ENCODE measurements around the gene PITX3. TPM values are rescaled to one million over a fixed set of nuclear protein-coding genes. Genes with fewer than 3 reads are reported as not detected.
"Not testable (repeated sequence)": the region's sequence is repeated elsewhere in the genome, so short reads cannot be mapped to it uniquely, and the experiment has no call there.

The PITX3 gene
- polyA plus RNA-seq, 4 donors: 0.04 TPM; not detected in 3

DNA sequence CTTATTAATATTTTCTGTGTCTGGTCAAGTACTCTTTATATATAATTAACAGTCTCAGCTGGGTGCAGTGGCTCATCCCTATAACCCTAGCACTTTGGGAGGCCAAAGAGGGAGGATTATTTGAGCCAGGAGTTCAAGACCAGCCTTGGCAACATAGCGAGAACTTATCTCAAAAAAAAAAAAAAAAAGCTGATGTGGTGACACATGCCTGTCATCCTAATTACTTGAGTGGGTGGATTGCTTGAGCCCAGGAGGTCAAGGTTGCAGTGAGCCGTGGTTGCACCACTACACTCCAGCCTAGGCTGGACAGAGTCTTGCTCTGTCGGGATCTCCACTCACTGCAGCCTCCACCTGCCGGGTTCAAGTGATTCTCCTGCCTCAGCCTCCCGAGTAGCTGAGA, 21.9 kb downstream of the PITX3 start:
- H3K27ac ChIP-seq (ENCODE audit: low read depth in 1 of 3, low read length in 2 of 3): no peak overlapping the region
- FAIRE-seq: no peak
- no peaks in the 10 kb centered on the region for H3K27me3 ChIP-seq (ENCODE audit: control insufficient read depth in 3 of 3, insufficient read depth in 3 of 3, low read length in 3 of 3)
- DNase-seq: no peak
- no peaks in the 10 kb centered on the region for H3K9me3 ChIP-seq (ENCODE audit: control insufficient read depth in 2 of 2, insufficient read depth in 1 of 2, low read depth in 1 of 2, low read length in 1 of 2)
- no peaks in the 10 kb centered on the region for H3K36me3 ChIP-seq (ENCODE audit: control insufficient read depth in 3 of 3, insufficient read depth in 2 of 3, low read depth in 1 of 3, low read length in 3 of 3)
- H3K4me3 ChIP-seq (ENCODE audit: low read depth in 1 of 3, low read length in 3 of 3): no peak overlapping the region
- H3K4me1 ChIP-seq (ENCODE audit: control insufficient read depth in 3 of 3, insufficient read depth in 2 of 3, low read depth in 1 of 3, low read length in 2 of 3): no peaks in the 10 kb centered on the region
- WGBS, 3 donors: 62 to 79% (median 68%) methylated on average over 5 of the region's 5 CpGs

DNA sequence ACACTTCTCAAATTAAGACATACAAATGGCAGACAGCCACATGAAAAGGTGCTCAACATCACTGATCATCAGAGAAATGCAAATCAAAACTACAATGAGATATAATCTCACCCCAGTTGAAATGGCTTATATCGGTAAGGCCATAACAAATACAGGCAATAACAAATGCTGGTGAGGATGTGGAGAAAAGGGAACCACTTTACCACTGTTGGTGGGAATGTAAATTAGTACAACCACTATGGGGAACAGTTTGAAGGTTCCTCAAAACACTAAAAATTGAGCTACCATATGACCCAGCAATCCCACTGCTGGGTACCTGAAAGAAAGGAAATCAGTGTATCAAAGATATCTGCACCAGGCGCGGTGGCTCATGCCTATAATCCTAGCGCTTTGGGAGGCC, 27.7 kb downstream of the PITX3 start:
- not testable (repeated sequence) for FAIRE-seq

DNA sequence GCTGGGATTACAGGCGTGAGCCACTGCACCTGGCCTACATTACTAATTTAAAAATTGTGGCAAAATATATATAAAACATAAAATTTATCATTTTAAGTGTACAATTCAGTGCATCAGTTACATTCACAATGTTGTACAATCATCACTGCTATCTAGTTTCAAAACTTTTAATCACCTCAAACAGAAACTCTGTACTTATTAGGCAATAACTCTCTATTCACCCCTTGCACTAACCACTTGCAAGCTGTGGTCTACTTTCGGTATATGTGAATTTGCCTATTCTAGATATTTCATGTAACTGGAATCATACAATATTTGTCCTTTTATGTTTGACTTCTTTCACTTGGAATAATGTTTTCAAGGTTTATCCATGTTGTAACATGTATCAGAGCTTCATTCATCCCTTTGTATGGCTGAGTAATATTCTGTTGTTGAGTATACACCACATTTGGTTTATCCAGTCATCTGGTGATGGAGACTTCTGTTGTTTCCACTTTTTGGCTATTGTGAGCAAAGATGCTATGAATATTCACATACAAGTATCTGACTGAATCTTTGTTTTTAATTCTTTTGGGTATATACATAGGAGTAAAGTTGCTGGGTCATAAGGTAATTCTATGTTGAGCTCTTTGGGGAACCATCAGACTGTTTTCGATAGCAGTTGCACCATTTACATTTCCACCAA, 29.6 kb downstream of the PITX3 start:
- 82 to 90% (median 83%) methylated on average over 3 of the region's 3 CpGs for WGBS, 3 donors
- no peaks in the 10 kb centered on the region for H3K27me3 ChIP-seq (ENCODE audit: control insufficient read depth in 3 of 3, insufficient read depth in 3 of 3, low read length in 3 of 3)
- H3K27ac ChIP-seq (ENCODE audit: low read depth in 1 of 3, low read length in 2 of 3): no peak overlapping the region
- no peak overlapping the region for H3K4me3 ChIP-seq (ENCODE audit: low read depth in 1 of 3, low read length in 3 of 3)
- no peaks in the 10 kb centered on the region for H3K9me3 ChIP-seq (ENCODE audit: control insufficient read depth in 2 of 2, insufficient read depth in 1 of 2, low read depth in 1 of 2, low read length in 1 of 2)
- H3K4me1 ChIP-seq (ENCODE audit: control insufficient read depth in 3 of 3, insufficient read depth in 2 of 3, low read depth in 1 of 3, low read length in 2 of 3): no peaks in the 10 kb centered on the region
- H3K36me3 ChIP-seq (ENCODE audit: control insufficient read depth in 3 of 3, insufficient read depth in 2 of 3, low read depth in 1 of 3, low read length in 3 of 3): no peaks in the 10 kb centered on the region
- DNase-seq: no peak
- no peak for FAIRE-seq

More for the DNA sequence above, 27.7 kb downstream of the PITX3 start:
- H3K27ac ChIP-seq (ENCODE audit: low read depth in 1 of 3, low read length in 2 of 3); H3K4me1 ChIP-seq (ENCODE audit: control insufficient read depth in 3 of 3, insufficient read depth in 2 of 3, low read depth in 1 of 3, low read length in 2 of 3); H3K27me3 ChIP-seq (ENCODE audit: control insufficient read depth in 3 of 3, insufficient read depth in 3 of 3, low read length in 3 of 3); H3K36me3 ChIP-seq (ENCODE audit: control insufficient read depth in 3 of 3, insufficient read depth in 2 of 3, low read depth in 1 of 3, low read length in 3 of 3); H3K4me3 ChIP-seq (ENCODE audit: low read depth in 1 of 3, low read length in 3 of 3); DNase-seq; H3K9me3 ChIP-seq (ENCODE audit: control insufficient read depth in 2 of 2, insufficient read depth in 1 of 2, low read depth in 1 of 2, low read length in 1 of 2): not testable (repeated sequence)
- WGBS, 3 donors: 61 to 88% (median 76%) methylated on average over 4 of the region's 4 CpGs

DNA sequence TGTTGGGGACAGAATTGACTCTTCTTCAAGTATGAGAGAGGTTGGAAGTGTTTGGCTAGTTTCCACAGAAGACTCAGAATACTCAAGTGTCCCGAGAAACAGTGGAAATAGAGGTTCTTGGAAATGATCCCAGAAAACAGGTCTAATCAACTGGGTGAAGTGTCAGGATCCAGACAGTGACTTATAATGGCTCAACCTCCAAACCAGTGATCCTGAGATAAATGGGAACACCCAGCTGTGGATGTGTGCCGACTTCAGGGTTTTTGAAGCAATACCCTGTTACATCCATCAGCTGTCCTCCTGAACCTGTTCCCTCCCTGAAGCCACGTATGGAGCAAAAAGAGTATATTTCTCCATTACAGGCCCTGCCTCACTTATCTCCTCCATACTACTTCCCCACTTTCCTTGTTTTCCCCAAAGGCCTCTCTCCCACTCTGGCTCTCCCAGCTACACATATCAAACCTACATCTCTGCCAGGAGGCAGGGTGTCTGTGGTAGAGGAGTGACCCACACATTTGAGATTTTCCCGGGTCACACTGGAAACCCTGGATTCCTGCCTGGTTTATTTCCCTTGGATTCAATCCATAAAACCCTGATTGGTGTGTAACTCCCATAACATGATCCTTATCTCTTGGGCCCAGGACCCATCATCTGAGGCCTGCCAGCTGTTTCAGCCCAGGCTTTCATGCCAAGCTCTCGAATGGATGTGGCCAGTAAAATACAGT, 32.8 kb downstream of the PITX3 start:
- Histone ChIP-seq H3K4me3 (ENCODE audit: low read depth in 1 of 3, low read length in 3 of 3) (no peak overlapping the region), H3K9me3 (ENCODE audit: control insufficient read depth in 2 of 2, insufficient read depth in 1 of 2, low read depth in 1 of 2, low read length in 1 of 2) (peaks cover 0 to 14% of the 10 kb centered on the region in 2 donors), H3K27ac (ENCODE audit: low read depth in 1 of 3, low read length in 2 of 3) (no peak overlapping the region), H3K36me3 (ENCODE audit: control insufficient read depth in 3 of 3, insufficient read depth in 2 of 3, low read depth in 1 of 3, low read length in 3 of 3) (no peaks in the 10 kb centered on the region), H3K4me1 (ENCODE audit: control insufficient read depth in 3 of 3, insufficient read depth in 2 of 3, low read depth in 1 of 3, low read length in 2 of 3) (no peaks in the 10 kb centered on the region), H3K27me3 (ENCODE audit: control insufficient read depth in 3 of 3, insufficient read depth in 3 of 3, low read length in 3 of 3) (no peaks in the 10 kb centered on the region)
- FAIRE-seq (no peak), DNase-seq (no peak)
- 16 to 35% (median 28%) methylated on average over 5 of the region's 5 CpGs for WGBS, 3 donors

DNA sequence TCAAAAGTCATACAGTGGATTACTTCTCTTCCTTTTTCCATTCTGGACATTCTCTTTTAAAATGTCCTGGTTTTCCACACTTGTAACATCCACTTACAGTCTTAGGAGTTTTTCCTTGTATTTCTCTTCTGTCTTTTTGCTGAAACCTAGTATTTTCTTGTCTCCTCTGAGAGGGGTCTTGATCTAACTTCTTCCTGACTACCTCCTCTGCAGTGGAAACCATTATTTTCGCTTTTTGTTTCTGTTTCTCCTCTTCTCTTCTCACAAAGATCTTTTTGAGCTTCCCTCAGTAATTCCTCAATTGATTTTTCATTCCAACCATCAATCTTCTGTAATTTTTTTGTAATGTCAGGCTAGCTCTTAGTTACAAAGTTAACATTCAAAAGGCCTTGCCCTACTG, 38.9 kb downstream of the PITX3 start:
- 66 to 85% (median 79%) methylated on average over 1 of the region's 1 CpG for WGBS, 3 donors
- H3K27ac ChIP-seq (ENCODE audit: low read depth in 1 of 3, low read length in 2 of 3): no peak overlapping the region
- H3K4me3 ChIP-seq (ENCODE audit: low read depth in 1 of 3, low read length in 3 of 3): no peak overlapping the region
- H3K27me3 ChIP-seq (ENCODE audit: control insufficient read depth in 3 of 3, insufficient read depth in 3 of 3, low read length in 3 of 3): no peaks in the 10 kb centered on the region
- H3K4me1 ChIP-seq (ENCODE audit: control insufficient read depth in 3 of 3, insufficient read depth in 2 of 3, low read depth in 1 of 3, low read length in 2 of 3): no peaks in the 10 kb centered on the region
- peaks cover 0 to 22% of the 10 kb centered on the region in 2 donors for H3K9me3 ChIP-seq (ENCODE audit: control insufficient read depth in 2 of 2, insufficient read depth in 1 of 2, low read depth in 1 of 2, low read length in 1 of 2)
- H3K36me3 ChIP-seq (ENCODE audit: control insufficient read depth in 3 of 3, insufficient read depth in 2 of 3, low read depth in 1 of 3, low read length in 3 of 3): no peaks in the 10 kb centered on the region
- DNase-seq (no peak), FAIRE-seq (no peak)

DNA sequence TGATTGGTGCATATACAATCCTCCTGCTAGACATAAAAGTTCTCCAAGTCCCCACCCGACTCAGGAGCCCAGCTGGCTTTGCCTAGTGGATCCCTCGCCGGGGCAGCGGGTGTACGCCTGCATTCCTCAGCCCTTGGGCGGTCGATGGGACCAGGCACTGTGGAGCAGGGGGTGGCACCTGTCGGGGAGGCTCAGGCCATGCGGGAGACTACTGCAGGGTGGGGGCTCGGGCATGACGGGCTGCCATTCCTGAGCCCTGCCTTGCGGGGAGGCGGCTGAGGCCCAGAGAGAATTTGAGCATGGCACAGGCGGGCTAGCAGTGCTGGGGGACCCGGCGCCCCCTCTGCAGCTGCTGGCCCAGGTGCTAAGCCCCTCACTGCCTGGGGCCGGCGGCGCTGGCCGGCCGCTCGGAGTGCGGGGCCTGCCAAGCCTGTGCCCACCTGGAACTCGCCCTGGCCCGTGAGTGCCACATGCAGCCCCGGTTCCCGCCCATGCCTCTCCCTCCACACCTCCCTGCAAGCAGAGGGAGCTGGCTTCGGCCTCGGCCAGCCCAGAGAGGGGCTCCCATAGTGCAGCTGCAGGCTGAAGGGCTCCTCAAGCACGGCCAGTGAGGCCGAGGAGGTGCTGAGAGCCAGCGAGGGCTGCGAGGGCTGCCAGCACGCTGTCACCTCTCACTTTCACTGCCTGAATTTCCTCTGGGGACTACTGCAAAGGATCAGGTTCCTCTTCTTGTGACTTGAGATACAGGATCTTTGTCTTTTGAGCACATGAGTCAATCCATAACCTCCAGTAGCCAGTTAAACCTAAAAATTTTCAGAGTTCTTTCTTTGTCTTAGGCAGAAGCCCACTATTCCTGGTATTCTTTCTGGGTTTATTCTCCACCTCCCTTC, 40.3 kb downstream of the PITX3 start:
- no peak overlapping the region for H3K4me3 ChIP-seq (ENCODE audit: low read depth in 1 of 3, low read length in 3 of 3)
- no peaks in the 10 kb centered on the region for H3K36me3 ChIP-seq (ENCODE audit: control insufficient read depth in 3 of 3, insufficient read depth in 2 of 3, low read depth in 1 of 3, low read length in 3 of 3)
- no peak for DNase-seq
- no peak for FAIRE-seq
- H3K4me1 ChIP-seq (ENCODE audit: control insufficient read depth in 3 of 3, insufficient read depth in 2 of 3, low read depth in 1 of 3, low read length in 2 of 3): no peaks in the 10 kb centered on the region
- no peaks in the 10 kb centered on the region for H3K27me3 ChIP-seq (ENCODE audit: control insufficient read depth in 3 of 3, insufficient read depth in 3 of 3, low read length in 3 of 3)
- H3K9me3 ChIP-seq (ENCODE audit: control insufficient read depth in 2 of 2, insufficient read depth in 1 of 2, low read depth in 1 of 2, low read length in 1 of 2): peaks cover 0 to 22% of the 10 kb centered on the region in 2 donors
- no peak overlapping the region for H3K27ac ChIP-seq (ENCODE audit: low read depth in 1 of 3, low read length in 2 of 3)
- 91 to 94% (median 94%) methylated on average over 27 to 34 of the region's 34 CpGs for WGBS, 3 donors

DNA sequence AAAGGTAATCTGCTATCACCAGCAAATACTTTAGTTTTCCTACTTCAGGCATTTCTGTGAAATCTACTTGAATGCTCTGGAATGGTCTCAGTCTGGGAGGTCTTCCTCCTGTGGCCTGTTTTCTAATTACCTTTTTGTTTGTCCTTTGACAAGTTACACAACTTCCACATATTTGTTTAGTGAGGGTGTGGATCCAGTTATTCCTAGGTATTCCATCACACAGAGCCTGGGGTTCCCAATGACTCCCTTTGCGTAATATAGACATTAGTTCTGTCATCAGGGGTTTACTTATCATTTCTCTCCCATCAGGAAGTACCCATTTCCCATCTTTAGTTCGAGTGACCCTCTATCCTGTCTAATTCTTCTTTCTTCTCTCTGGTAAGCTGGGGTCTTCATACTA, 43.3 kb downstream of the PITX3 start:
- 79 to 80% (median 80%) methylated on average over 2 of the region's 2 CpGs for WGBS, 3 donors
- no peaks in the 10 kb centered on the region for H3K4me1 ChIP-seq (ENCODE audit: control insufficient read depth in 3 of 3, insufficient read depth in 2 of 3, low read depth in 1 of 3, low read length in 2 of 3)
- no peaks in the 10 kb centered on the region for H3K36me3 ChIP-seq (ENCODE audit: control insufficient read depth in 3 of 3, insufficient read depth in 2 of 3, low read depth in 1 of 3, low read length in 3 of 3)
- DNase-seq (no peak), FAIRE-seq (no peak)
- no peak overlapping the region for H3K27ac ChIP-seq (ENCODE audit: low read depth in 1 of 3, low read length in 2 of 3)
- H3K4me3 ChIP-seq (ENCODE audit: low read depth in 1 of 3, low read length in 3 of 3): no peak overlapping the region
- no peaks in the 10 kb centered on the region for H3K27me3 ChIP-seq (ENCODE audit: control insufficient read depth in 3 of 3, insufficient read depth in 3 of 3, low read length in 3 of 3)
- peaks cover 0 to 6% of the 10 kb centered on the region in 2 donors for H3K9me3 ChIP-seq (ENCODE audit: control insufficient read depth in 2 of 2, insufficient read depth in 1 of 2, low read depth in 1 of 2, low read length in 1 of 2)

DNA sequence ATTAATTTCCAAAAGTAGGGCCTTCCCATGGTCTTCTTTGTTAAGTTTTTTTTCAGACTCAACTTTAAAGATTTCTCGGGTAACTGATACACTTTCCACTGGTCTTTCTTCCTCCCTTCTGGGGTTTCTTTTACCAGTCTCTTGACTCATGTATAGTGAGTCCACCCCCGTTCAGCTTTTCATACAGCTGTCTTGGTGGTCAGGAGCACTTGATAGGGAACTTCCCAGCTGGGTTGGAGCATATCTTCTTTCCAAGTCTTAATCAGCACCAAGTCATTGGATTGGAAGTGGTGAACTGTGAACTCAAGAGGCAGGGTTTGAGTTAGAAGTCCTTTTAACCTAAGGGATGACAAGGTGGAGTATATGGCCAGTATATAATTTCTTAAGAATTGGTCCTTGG, 44.4 kb downstream of the PITX3 start:
- Histone ChIP-seq H3K9me3 (ENCODE audit: control insufficient read depth in 2 of 2, insufficient read depth in 1 of 2, low read depth in 1 of 2, low read length in 1 of 2) (peaks cover 0 to 15% of the 10 kb centered on the region in 2 donors), H3K4me1 (ENCODE audit: control insufficient read depth in 3 of 3, insufficient read depth in 2 of 3, low read depth in 1 of 3, low read length in 2 of 3) (no peaks in the 10 kb centered on the region), H3K4me3 (ENCODE audit: low read depth in 1 of 3, low read length in 3 of 3) (no peak overlapping the region), H3K36me3 (ENCODE audit: control insufficient read depth in 3 of 3, insufficient read depth in 2 of 3, low read depth in 1 of 3, low read length in 3 of 3) (no peaks in the 10 kb centered on the region), H3K27me3 (ENCODE audit: control insufficient read depth in 3 of 3, insufficient read depth in 3 of 3, low read length in 3 of 3) (no peaks in the 10 kb centered on the region), H3K27ac (ENCODE audit: low read depth in 1 of 3, low read length in 2 of 3) (no peak overlapping the region)
- no peak for FAIRE-seq
- no peak for DNase-seq
- whole genome bisulfite sequencing, 3 donors: 65 to 83% (median 70%) methylated on average over 2 of the region's 2 CpGs
